Left forelimb (tissue), 1 donor: ENCODE data around the gene TSC22D1.
"Not testable (repeated sequence)": the region's sequence is repeated elsewhere in the genome, so short reads cannot be mapped to it uniquely, and the experiment has no call there.

ENCODE experiments used
- DNase-seq: peaks from one replicate; pipeline ENCODE4 v3.0.0-alpha.2; 2018; ENCODE audit warnings: low spot score

The TSC22D1 gene

GRCh38 chr13:44504116-44504515 lies 72.0 kb downstream of the TSC22D1 start:
- no peak for DNase-seq

GRCh38 chr13:44498969-44499368 lies 77.2 kb downstream of the TSC22D1 start:
- no peak for DNase-seq

- DNase-seq = no peak
These were observed 77.6 kb downstream of the TSC22D1 start for GRCh38 chr13:44498502-44498901.

GRCh38 chr13:44497801-44498200 lies 78.3 kb downstream of the TSC22D1 start:
- no peak for DNase-seq

- no peak for DNase-seq
These were observed 82.8 kb downstream of the TSC22D1 start for GRCh38 chr13:44493213-44493812.

- DNase-seq = no peak
These were observed 86.4 kb downstream of the TSC22D1 start for GRCh38 chr13:44489751-44490150.

- DNase-seq = no peak
These were observed 88.1 kb downstream of the TSC22D1 start for GRCh38 chr13:44487989-44488388.

GRCh38 chr13:44484562-44485138 lies 91.5 kb downstream of the TSC22D1 start:
- DNase-seq = no peak

GRCh38 chr13:44474122-44474910 lies 101.8 kb downstream of the TSC22D1 start:
- DNase-seq = no peak

GRCh38 chr13:44471686-44472085 lies 104.4 kb downstream of the TSC22D1 start:
- DNase-seq = no peak

GRCh38 chr13:44470638-44471562 lies 105.2 kb downstream of the TSC22D1 start:
- DNase-seq = no peak

- DNase-seq = no peak
These were observed 107.3 kb downstream of the TSC22D1 start for GRCh38 chr13:44468874-44469273.

GRCh38 chr13:44465318-44465717 lies 110.8 kb downstream of the TSC22D1 start:
- DNase-seq = no peak

- DNase-seq = no peak
These were observed 111.7 kb downstream of the TSC22D1 start for GRCh38 chr13:44464471-44464870.

- no peak for DNase-seq
These were observed 112.4 kb downstream of the TSC22D1 start for GRCh38 chr13:44463759-44464158.

- DNase-seq = no peak
These were observed 116.5 kb downstream of the TSC22D1 start for GRCh38 chr13:44459674-44460073.

GRCh38 chr13:44458313-44458975 lies 117.7 kb downstream of the TSC22D1 start:
- DNase-seq = no peak

- not testable (repeated sequence) for DNase-seq
These were observed 119.9 kb downstream of the TSC22D1 start for GRCh38 chr13:44456212-44456611.

- DNase-seq = no peak
These were observed 120.4 kb downstream of the TSC22D1 start for GRCh38 chr13:44455769-44456168.

- DNase-seq = no peak
These were observed 122.2 kb downstream of the TSC22D1 start for GRCh38 chr13:44453881-44454280.

GRCh38 chr13:44453069-44453468 lies 123.1 kb downstream of the TSC22D1 start:
- no peak for DNase-seq

- no peak for DNase-seq
These were observed 123.7 kb downstream of the TSC22D1 start for GRCh38 chr13:44452418-44452817.
